Activated CD4-positive, alpha-beta T cell treated with anti-CD3 and anti-CD28 coated beads, Interleukin-2, amount 50 U/mL, for 4 hours (primary cell): Measurements from ENCODE around the gene LINGO3.
"Not testable (repeated sequence)": the region's sequence is repeated elsewhere in the genome, so short reads cannot be mapped to it uniquely, and the experiment has no call there.

ENCODE experiments used
- DNase-seq, 2 experiments: peaks; one replicate each; pipeline ENCODE4 v3.0.0-alpha.2; 2020

Gene LINGO3, protein sequence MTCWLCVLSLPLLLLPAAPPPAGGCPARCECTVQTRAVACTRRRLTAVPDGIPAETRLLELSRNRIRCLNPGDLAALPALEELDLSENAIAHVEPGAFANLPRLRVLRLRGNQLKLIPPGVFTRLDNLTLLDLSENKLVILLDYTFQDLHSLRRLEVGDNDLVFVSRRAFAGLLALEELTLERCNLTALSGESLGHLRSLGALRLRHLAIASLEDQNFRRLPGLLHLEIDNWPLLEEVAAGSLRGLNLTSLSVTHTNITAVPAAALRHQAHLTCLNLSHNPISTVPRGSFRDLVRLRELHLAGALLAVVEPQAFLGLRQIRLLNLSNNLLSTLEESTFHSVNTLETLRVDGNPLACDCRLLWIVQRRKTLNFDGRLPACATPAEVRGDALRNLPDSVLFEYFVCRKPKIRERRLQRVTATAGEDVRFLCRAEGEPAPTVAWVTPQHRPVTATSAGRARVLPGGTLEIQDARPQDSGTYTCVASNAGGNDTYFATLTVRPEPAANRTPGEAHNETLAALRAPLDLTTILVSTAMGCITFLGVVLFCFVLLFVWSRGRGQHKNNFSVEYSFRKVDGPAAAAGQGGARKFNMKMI

DNA sequence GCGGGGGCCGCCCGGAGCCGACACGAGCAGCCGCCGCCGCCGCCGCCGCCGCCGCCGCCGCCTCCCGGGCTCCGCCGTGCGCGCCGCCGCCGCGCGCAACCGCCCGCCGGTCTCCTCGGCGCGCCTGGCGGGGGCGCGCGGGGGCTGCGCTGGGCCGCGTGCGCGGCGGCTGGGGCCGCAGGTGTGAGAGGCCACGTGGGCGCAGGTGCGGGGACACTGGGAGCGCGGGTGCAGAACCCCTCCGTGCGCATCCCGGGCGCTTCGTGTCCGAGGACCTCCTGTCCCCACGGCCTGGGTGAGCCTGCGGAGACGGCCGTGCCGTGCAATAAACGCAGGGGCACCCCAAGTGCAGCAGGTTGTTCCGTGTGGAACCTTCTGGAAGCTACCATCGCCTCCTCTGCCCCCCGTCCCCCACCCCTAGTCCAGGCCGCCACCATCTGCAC is at the start of gene LINGO3:
LINGO3 (minus strand) TSS at position 41 of the 443 bp plus-strand sequence. CDS start 16,378 bp downstream, outside the sequence.
- no peak for DNase-seq

DNA sequence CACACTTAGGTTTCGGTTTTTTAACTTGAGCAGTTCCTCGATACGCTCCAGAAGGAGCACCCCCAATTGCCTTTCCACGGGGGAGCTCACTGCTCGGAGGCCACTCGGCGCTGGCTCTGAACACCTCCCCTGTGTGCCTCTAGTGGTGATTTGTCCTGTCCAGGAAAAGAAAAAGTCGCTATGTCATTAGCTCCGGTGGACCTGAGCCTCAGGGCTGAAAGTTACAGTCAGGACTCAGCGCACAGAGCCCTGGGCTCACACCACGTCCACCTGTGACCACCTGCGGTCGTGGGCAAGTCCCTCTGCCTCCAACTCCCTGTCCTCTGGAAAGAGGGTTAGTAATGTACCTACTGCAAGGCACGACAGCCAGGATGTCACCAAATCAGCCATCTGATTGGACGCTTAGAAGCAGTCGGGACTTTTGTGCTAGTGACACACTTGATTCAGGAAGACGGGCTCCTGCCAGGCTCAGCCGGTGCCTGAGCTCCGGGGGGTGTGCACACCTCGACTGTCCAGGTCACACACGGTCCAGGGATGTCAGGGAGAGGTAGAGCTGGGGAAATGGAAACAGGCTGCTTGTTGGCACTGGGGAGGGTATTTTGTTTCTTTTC is 48.2 kb upstream of the LINGO3 start:
- DNase-seq: no peak

DNA sequence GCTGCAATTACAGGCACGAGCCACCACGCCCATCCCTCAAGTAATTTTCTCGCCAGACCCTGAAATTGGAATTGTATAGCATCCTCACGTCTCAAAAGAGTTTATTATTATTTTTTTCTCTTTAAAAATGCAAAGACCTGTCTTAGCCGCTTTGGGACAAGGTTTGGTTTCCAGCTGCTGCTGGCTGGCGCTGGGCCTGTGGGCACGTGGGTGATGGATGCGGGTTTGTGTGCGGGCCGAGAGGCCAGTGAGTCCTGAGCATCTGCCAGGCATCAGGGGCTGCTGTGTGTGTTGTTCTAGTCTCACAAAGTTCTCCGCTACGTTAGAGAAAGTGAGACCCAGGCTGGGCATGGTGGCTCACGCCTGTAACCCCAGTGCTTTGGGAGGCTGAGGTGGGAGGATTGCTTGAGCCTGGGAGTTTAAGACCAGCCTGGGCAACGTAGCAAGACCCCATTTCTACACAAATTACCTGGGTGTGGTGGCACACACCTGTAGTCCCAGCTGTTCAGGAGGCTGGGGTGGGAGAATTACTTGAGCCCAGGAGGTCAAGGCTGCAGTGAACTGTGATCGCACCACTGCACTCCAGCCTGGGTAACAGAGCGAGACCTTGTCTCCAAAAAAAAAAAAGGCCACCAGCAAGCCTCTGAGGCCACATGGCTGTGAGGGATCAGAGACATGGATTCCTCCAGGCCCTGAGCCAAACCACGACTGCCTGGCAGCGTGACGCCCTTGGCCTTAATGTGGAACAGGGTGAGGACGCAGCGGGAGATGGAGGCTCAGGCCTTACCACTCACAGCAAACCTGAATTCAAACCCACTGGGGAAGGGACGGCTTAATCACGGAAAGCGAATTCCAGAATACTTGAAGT is 47.4 kb upstream of the LINGO3 start:
- no peak for DNase-seq

- no peak for DNase-seq
Measured at GRCh38 chr19:2354670-2355069, 46.7 kb upstream of the LINGO3 start.

DNA sequence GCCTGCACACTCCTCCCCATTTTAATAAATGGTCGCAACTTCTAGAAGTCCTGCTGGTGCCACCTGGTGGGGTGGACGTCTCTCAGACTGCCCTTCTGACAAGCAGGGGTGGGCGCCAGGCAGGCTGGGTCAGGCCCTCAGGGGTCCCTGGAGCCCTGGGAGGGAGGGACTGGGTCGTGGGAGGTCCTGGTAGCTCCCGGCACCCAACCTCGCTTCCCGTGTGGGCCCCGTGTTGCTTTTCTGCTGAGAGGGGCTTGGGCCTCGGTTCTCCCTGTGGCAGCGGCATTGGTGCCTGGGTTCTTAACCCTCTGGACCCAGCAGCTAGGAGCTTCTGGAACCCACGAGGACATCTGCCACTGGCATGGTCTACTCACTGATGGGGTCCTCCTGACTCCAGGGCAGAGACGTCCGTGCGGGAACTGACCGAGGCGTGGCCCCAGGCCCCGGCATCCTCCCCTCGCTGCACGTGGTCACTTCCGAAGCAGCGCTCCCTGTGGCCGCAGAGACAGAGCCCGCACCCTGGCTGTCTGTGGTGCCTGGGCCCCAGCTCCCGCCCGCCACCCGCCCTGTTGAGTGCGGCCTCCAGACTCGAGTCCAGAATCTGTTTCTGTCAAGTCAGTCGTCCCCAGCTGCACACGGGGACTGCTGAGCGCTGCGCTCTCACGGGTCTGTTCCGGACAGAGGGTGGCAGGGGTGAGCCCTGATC is 46.1 kb upstream of the LINGO3 start:
- DNase-seq: no peak

DNA sequence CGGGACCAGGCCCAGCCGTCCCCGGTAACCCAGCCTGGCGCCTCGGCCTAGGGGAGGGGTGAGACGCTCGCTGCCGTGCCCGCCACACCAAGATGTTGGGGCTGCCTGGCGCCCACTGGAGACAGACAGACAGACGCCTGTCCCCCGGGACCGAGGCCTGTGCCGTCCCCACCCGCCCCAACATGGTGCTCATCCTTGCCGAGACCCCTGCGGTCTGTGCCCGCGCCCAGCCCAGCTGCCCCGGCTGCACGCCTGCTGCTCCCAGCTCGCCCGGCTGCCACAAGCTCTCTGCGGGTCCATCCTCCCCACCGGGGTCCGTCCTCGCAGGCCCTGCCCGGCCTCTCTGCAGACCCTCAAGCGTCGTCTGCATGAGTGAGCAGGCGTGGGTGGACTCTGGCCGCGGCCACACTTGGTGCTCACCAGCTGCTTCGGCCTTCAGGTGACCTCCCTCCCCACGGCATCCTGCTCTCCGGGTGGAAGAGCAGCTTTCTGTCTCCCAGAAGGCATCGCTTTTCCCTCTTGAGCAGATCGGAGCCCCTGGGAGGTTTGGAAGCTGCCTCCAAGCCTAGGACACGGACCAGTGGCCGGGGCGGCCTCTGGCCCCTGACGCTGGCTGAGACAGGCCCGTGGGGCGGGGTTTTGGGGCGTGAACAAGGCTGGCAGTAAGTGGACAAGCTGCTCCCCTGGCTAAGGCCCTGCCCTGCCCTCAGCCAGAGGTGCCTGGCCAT is 45.4 kb upstream of the LINGO3 start:
- no peak for DNase-seq

- no peak for DNase-seq
Measured at GRCh38 chr19:2352121-2352520, 44.2 kb upstream of the LINGO3 start.

DNA sequence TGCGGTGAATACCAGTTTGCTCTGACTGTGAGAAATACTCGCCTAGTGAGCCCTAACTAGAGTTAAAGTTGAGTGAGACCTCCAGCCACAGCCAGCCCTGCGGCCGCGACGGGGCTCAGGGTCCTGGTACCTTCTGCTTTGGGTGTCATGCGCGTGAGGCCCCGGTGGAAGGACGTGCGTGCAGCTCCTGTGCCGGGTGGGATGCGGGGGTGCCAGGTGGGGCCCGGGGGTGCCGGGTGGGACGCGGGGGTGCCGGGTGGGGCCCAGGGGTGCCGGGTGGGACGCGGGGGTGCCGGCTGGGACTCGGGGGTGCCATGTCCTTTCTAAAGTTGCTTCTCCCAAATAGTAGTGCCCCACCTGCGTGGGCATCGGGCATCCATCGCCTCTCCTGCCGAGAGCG is 43.6 kb upstream of the LINGO3 start:
- no peak for DNase-seq

- DNase-seq: no peak
Measured at GRCh38 chr19:2350656-2351055, 42.7 kb upstream of the LINGO3 start.

DNA sequence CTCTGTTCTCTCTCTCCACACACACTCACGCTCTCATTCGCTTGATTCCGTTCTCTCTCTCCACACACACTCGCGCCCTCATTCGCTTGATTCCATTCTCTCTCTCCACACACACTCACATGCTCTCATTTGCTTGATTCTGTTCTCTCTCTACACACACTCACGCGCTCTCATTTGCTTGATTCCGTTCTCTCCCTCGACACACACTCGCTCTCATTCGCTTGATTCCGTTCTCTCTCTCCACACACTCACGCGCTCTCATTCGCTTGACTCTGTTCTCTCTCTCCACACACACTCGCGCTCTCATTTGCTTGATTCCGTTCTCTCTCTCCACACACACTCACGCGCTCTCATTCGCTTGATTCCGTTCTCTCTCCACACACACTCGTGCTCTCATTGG is 41.9 kb upstream of the LINGO3 start:
- DNase-seq: not testable (repeated sequence)

GRCh38 chr19:2345794-2346663 is 38.1 kb upstream of the LINGO3 start:
- no peak for DNase-seq

DNA sequence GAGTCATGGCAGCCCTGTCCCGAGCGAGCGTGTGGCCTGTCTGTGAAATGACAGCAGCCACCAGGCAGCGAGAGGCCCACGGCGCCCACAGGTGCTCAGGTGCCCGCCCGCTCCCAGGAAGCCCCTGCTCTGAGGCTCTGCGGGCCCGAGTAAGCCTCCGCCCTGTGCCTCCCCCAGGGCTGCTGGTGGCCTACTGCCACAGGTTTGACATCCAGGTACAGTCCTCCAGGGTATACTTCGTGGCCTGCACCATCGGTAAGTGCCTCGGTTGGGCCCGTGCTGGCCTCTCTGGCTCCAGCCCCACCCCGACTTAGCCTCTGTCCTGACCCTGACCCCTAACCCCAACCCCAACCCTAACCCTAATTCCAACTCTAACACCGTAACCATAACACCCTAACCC is 37.1 kb upstream of the LINGO3 start:
- DNase-seq: no peak

GRCh38 chr19:2344381-2344870 is 36.5 kb upstream of the LINGO3 start:
- no peak for DNase-seq

- DNase-seq: no peak
Measured at GRCh38 chr19:2343289-2343982, 35.5 kb upstream of the LINGO3 start.

GRCh38 chr19:2342656-2343288 is 34.8 kb upstream of the LINGO3 start:
- DNase-seq: no peak

DNA sequence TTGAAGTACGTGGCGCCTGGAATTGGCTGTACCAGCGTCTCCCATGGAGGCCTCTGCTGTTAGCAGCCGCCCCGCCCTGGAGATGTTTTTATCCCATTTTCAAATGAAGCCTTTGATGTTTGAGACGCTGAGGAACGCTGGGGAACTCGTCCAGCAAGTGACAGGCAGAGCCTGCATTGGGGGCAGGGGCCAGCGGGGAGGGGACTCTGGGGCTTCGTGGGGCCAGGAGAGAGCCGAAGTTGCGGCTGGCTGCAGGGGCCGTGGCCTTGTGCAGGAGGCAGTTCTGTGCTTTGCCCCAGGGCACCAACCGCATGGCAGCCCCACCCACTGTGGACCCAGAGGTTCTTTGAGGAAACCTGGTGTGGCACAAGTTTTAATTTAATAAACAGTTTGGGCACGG is 34.0 kb upstream of the LINGO3 start:
- no peak for DNase-seq

GRCh38 chr19:2341244-2341751 is 33.3 kb upstream of the LINGO3 start:
- DNase-seq: no peak

GRCh38 chr19:2340496-2341243 is 32.7 kb upstream of the LINGO3 start:
- DNase-seq: no peak
